PC-3 (cell line): ENCODE data around the gene SORBS2. TPM values are rescaled to one million over a fixed set of nuclear protein-coding genes. Genes with fewer than 3 reads are reported as not detected.
A peak's percentile ranks its signal among the peaks of the same experiment; 100 is the strongest.

Experiments
- ATAC-seq: fragments of 200-7000 bp; cut with Tn5 transposase; 2 replicates; pipeline ENCODE4 v1.9.1; 2020; ENCODE audit warnings: mild to moderate bottlenecking, moderate library complexity
- BruUV-seq: library from RNA; stranded (reverse); fragments of 400-500 nt; replicated peaks from 2 replicates; lab custom pipeline; 2021; lab: Mats Ljungman, UMichigan
- CTCF ChIA-PET: fragments of 300-600 bp; sonication (Branson Sonifier 250); formaldehyde crosslinking; loops from one replicate; lab custom pipeline; 2022; ENCODE audit warnings: antibody characterized with exemption; lab: Charles Lee
- POLR2A ChIA-PET: fragments of 300-600 bp; sonication (Branson Sonifier 250); formaldehyde crosslinking; loops from one replicate; lab custom pipeline; 2022; ENCODE audit warnings: antibody characterized with exemption; ENCODE audit not compliant: unreplicated experiment; lab: Charles Lee
- DNase-seq: peaks from one replicate; pipeline ENCODE4 v3.0.0-alpha.2; 2015
- H2AFZ ChIP-seq: fragments of 300-600 bp; sonication (generic); 2 replicates; pipeline ENCODE4 v1.6.0; 2016; ENCODE audit warnings: antibody characterized with exemption, low read length
- H3F3A ChIP-seq: fragments of 300-600 bp; sonication (generic); one replicate; pipeline ENCODE4 v1.6.0; 2017; ENCODE audit warnings: antibody characterized with exemption, low read length, control low read depth, mild to moderate bottlenecking; ENCODE audit not compliant: unreplicated experiment
- H3K27ac ChIP-seq: fragments of 300-600 bp; sonication (generic); 2 replicates; pipeline ENCODE4 v1.5.1; 2016; ENCODE audit warnings: mild to moderate bottlenecking, low read length
- H3K27me3 ChIP-seq: fragments of 300-600 bp; sonication (generic); 2 replicates; pipeline ENCODE4 v1.6.1; 2016; ENCODE audit warnings: low read length, mixed read lengths
- H3K36me3 ChIP-seq: fragments of 300-600 bp; sonication (generic); 2 replicates; pipeline ENCODE4 v1.6.1; 2016; ENCODE audit warnings: low read depth, mixed run types, low read length, mixed read lengths
- H3K4me1 ChIP-seq: fragments of 300-600 bp; sonication (generic); 2 replicates; pipeline ENCODE4 v1.5.1; 2016; ENCODE audit warnings: low read length; ENCODE audit not compliant: insufficient read depth
- H3K4me2 ChIP-seq: fragments of 300-600 bp; sonication (generic); 2 replicates; pipeline ENCODE4 v1.6.0; 2016; ENCODE audit warnings: low read length
- H3K4me3 ChIP-seq: fragments of 300-600 bp; sonication (generic); 2 replicates; pipeline ENCODE4 v1.5.1; 2016; ENCODE audit warnings: mild to moderate bottlenecking, low read length, mixed read lengths
- H3K79me2 ChIP-seq: fragments of 300-600 bp; sonication (generic); 2 replicates; pipeline ENCODE4 v1.6.1; 2017; ENCODE audit warnings: low read length, mixed read lengths
- H3K9ac ChIP-seq: fragments of 300-600 bp; sonication (generic); 2 replicates; pipeline ENCODE4 v1.6.0; 2016; ENCODE audit warnings: mild to moderate bottlenecking, low read length
- H3K9me2 ChIP-seq: fragments of 300-600 bp; sonication (generic); replicated peaks from 2 replicates; pipeline ENCODE4 v1.6.1; 2016; ENCODE audit warnings: mixed run types, low read length, mixed read lengths
- H3K9me3 ChIP-seq: fragments of 300-600 bp; sonication (generic); 2 replicates; pipeline ENCODE4 v1.6.1; 2016; ENCODE audit warnings: low read length, mixed read lengths
- H4K20me1 ChIP-seq: fragments of 300-600 bp; sonication (generic); 2 replicates; pipeline ENCODE4 v1.6.1; 2016; ENCODE audit warnings: low read length, mixed read lengths
- CTCF ChIP-seq: fragments of 300-600 bp; sonication (generic); conservative IDR thresholded peaks from 2 replicates; pipeline ENCODE4 v1.5.1; 2017; ENCODE audit warnings: antibody characterized with exemption, low read depth, mild to moderate bottlenecking, low read length
- EZH2 ChIP-seq: fragments of 300-600 bp; sonication (generic); IDR thresholded peaks from one replicate; pipeline ENCODE4 v1.6.1; 2017; ENCODE audit warnings: antibody characterized with exemption, mild to moderate bottlenecking, low read length; ENCODE audit not compliant: unreplicated experiment
- EZH2phosphoT487 ChIP-seq: fragments of 300-600 bp; sonication (generic); IDR thresholded peaks from 2 replicates; pipeline ENCODE4 v1.6.1; 2018; ENCODE audit warnings: mild to moderate bottlenecking, antibody characterized with exemption, low read length, borderline replicate concordance
- intact Hi-C: fragments of 100-400 bp; cut with micrococcal nuclease; formaldehyde crosslinking; loops from 2 replicates; pipeline ENCODE4 v1.9.0; 2023
- total RNA-seq: library from RNA; depleted of rRNA; stranded (reverse); fragments of >200 nt; gene quantifications from 2 replicates; pipeline ENCODE4 v1.2.3, GENCODE V29; 2014

SORBS2 gene
- total RNA-seq, 1 experiment from 2014 or later = 3.6 TPM

DNA sequence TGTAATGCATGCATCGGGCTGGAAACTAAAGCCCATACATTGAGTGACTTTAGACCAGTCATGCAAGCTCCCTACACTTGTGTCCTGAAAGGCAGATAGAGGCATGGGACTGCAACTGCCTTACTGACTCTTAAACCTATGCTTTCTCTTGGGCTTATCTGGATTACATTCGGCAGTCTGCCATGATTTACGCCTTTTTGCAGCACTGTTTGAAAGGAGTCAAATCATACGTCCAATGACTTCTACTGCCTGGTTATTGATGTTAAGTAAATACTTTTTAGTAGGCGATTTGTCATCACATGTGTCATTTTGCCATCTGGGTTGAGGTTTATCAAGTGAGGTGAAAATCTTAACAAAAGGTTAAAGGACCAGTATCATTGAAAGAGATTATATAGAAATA lies 31.5 kb downstream of the SORBS2 start:
- peaks cover 40% of the 10 kb centered on the region for H3K4me1 ChIP-seq
- TF ChIP-seq CTCF (no peak), EZH2phosphoT487 (no peak), EZH2 (no peak)
- no peaks in the 10 kb centered on the region for H4K20me1 ChIP-seq
- H3K4me2 ChIP-seq = no peak overlapping the region
- POLR2A ChIA-PET = no interaction called here
- H3F3A ChIP-seq = no peaks in the 10 kb centered on the region
- no peaks in the 10 kb centered on the region for H3K9me3 ChIP-seq
- DNase-seq = peak; percentile 29
- H3K27me3 ChIP-seq = no peaks in the 10 kb centered on the region
- no peak overlapping the region for H3K27ac ChIP-seq
- H3K4me3 ChIP-seq = no peak overlapping the region
- BruUV-seq = no TSS peak
- intact Hi-C loops = no loop called here
- no peaks in the 10 kb centered on the region for H3K79me2 ChIP-seq
- CTCF ChIA-PET = no interaction called here
- H2AFZ ChIP-seq = no peak overlapping the region
- no peaks in the 10 kb centered on the region for H3K36me3 ChIP-seq
- H3K9me2 ChIP-seq = no peaks in the 10 kb centered on the region
- ATAC-seq = no peak
- no peak overlapping the region for H3K9ac ChIP-seq

GRCh38 chr4:185779517-185779916 lies 32.5 kb downstream of the SORBS2 start:
- Histone ChIP-seq H3F3A (no peaks in the 10 kb centered on the region), H3K4me2 (no peak overlapping the region), H3K9ac (no peak overlapping the region), H4K20me1 (no peaks in the 10 kb centered on the region), H3K9me3 (no peaks in the 10 kb centered on the region), H3K9me2 (no peaks in the 10 kb centered on the region), H3K4me1 (peaks cover 49% of the 10 kb centered on the region), H3K27ac (no peak overlapping the region), H3K79me2 (no peaks in the 10 kb centered on the region), H3K4me3 (no peak overlapping the region), H2AFZ (no peak overlapping the region), H3K27me3 (no peaks in the 10 kb centered on the region), H3K36me3 (no peaks in the 10 kb centered on the region)
- POLR2A ChIA-PET = no interaction called here
- BruUV-seq = no TSS peak
- CTCF ChIA-PET = no interaction called here
- no peak for TF ChIP-seq EZH2
- TF ChIP-seq CTCF = no peak
- TF ChIP-seq EZH2phosphoT487 = no peak
- peak; percentile 54 for DNase-seq
- peak; percentile 10; the same call in 1 of the 2 replicates for ATAC-seq
- intact Hi-C loops = loop anchor here (10.0 kb wide), 1 partner anchor 135 kb away; no protein-coding TSS in a partner anchor

- CTCF ChIA-PET = no interaction called here
- ATAC-seq = 0 out of 2 replicates have a peak, but pooled peaks have one; percentile 11
- Histone ChIP-seq H3F3A (no peaks in the 10 kb centered on the region), H3K4me2 (no peak overlapping the region), H3K9me3 (no peaks in the 10 kb centered on the region), H3K4me3 (no peak overlapping the region), H2AFZ (no peak overlapping the region), H3K27ac (no peak overlapping the region), H3K36me3 (no peaks in the 10 kb centered on the region), H4K20me1 (no peaks in the 10 kb centered on the region), H3K9me2 (no peaks in the 10 kb centered on the region), H3K4me1 (peaks cover 54% of the 10 kb centered on the region), H3K27me3 (no peaks in the 10 kb centered on the region), H3K9ac (no peak overlapping the region), H3K79me2 (no peaks in the 10 kb centered on the region)
- POLR2A ChIA-PET = no interaction called here
- TF ChIP-seq EZH2 (no peak), EZH2phosphoT487 (no peak), CTCF (no peak)
- BruUV-seq = no TSS peak
- peak; percentile 41 for DNase-seq
- intact Hi-C loops = loop anchor here (10.0 kb wide), 1 partner anchor 134 kb away; no protein-coding TSS in a partner anchor
Observed at GRCh38 chr4:185778307-185778706, 33.7 kb downstream of the SORBS2 start.
